GM13977 (cell line): ENCODE results near the gene TNS1.

Experiments used
- DNase-seq: peaks from one replicate; pipeline ENCODE4 v3.0.0; 2012; ENCODE audit warnings: low spot score
- in situ Hi-C: fragments of 300-500 bp; cut with MboI; formaldehyde crosslinking; loops from one replicate; pipeline ENCODE4 v1.12.0; 2022; ENCODE audit warnings: low sequenced_read_pairs, low pct_unique_long_range_greater_than_20kb, mixed read lengths, inconsistent platforms; ENCODE audit not compliant: unreplicated experiment
- TF ChIP-seq, protein P1 (sequence below): IDR thresholded peaks from 2 replicates; pipeline ENCODE4 v1.5.1; 2012; ENCODE audit warnings: mild to moderate bottlenecking, control low read depth; ENCODE audit not compliant: insufficient read depth; ENCODE audit errors: extremely low read depth, missing control alignments

TNS1 gene

GRCh38 chr2:217818293-217818850, 184.4 kb downstream of the TNS1 start:
- TF ChIP-seq, protein P1, sequence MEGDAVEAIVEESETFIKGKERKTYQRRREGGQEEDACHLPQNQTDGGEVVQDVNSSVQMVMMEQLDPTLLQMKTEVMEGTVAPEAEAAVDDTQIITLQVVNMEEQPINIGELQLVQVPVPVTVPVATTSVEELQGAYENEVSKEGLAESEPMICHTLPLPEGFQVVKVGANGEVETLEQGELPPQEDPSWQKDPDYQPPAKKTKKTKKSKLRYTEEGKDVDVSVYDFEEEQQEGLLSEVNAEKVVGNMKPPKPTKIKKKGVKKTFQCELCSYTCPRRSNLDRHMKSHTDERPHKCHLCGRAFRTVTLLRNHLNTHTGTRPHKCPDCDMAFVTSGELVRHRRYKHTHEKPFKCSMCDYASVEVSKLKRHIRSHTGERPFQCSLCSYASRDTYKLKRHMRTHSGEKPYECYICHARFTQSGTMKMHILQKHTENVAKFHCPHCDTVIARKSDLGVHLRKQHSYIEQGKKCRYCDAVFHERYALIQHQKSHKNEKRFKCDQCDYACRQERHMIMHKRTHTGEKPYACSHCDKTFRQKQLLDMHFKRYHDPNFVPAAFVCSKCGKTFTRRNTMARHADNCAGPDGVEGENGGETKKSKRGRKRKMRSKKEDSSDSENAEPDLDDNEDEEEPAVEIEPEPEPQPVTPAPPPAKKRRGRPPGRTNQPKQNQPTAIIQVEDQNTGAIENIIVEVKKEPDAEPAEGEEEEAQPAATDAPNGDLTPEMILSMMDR: no peak
- no peak for DNase-seq
- in situ Hi-C loops: no loop called here

DNA sequence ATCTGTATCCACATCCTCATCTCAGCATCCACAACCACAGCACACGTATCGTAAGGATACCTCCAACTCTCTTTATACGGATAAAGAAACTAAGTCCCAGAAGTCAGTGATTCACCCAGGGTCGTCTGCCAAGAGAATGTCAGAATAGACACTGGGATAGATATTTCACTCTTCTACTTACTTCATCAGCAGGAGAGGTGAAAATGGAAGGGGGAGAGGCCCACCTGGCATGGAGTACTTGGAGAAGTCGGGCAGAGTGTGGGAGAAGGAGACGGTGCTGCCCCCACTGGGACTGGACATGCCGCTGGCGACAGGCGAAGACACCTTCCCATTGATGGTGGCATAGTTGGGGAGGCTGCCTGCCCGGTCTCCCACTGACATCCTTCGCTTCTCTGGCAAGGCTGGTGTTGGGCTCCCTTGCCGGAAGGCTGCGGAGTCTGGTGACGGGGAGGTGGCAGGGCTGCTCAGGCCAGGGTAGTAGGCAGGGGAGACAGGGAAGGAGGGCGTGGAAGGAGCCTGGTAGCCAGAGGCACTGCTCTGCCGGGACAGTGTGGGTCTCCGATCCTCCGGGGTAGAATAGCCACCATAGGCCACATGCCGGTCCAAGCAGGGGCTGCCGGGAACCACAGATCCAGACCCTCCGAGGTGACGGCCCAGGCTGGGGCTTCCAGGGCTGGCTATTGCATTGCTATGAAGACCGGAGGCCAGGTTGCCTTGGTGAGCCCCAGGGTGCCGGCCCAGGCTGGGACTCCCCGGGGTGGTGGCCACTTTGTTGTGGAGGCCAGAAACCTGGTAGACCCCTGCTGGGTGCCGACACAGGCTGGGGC, 185.1 kb downstream of the TNS1 start:
- TF ChIP-seq, protein P1: no peak
- in situ Hi-C loops: no loop called here
- DNase-seq: no peak

GRCh38 chr2:217816396-217816869, 186.4 kb downstream of the TNS1 start:
- DNase-seq: no peak
- TF ChIP-seq, protein P1: no peak
- in situ Hi-C loops: no loop called here

DNA sequence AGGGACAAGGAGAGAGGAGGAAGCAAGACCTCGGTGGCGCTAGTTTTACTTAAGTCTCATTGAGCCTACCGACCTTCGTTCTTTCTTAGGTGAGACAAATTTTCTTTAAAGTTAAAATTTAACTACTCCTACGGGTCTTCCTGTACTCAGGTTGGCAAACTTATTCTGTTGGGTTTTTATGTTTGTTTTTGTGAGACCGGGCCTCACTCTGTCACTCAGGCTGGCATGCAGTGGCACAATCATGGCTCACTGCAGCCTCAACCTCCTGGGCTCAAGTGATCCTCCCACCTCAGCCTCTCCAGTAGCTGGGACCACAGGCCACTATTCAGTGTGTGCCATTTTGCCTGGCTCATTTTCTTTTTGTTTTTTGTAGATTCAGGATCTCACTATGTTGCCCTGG, 189.0 kb downstream of the TNS1 start:
- in situ Hi-C loops: no loop called here
- TF ChIP-seq, protein P1: no peak
- DNase-seq: no peak

GRCh38 chr2:217812170-217812569, 190.6 kb downstream of the TNS1 start:
- TF ChIP-seq, protein P1: no peak
- no peak for DNase-seq
- in situ Hi-C loops: no loop called here

DNA sequence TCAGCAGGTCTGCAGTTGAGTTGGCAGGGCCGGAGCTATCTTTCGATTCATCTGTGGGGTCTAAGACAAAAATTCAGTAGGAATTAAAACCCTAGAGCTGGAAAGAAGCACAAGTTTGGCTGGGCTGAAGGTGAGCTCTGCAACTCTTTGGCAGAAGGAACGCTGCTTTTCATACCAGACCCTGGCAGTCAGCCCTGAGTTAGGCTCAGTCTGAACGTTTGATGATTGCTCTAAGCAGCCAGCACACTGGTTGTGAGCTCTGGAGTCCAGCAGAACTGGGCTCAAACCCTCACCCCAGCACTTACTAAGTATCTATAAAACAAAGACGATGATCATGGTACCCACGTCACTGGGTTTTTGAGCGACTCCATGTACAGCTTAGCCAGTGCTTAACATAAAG, 192.5 kb downstream of the TNS1 start:
- no peak for DNase-seq
- TF ChIP-seq, protein P1: no peak
- in situ Hi-C loops: no loop called here
